NCI-H1048 (cell line): Measurements from ENCODE around the gene GSTK1.

Experiments
- DNase-seq: peaks from one replicate; lab custom pipeline; 2025; lab: John Stamatoyannopoulos, UW

GSTK1 gene

DNA sequence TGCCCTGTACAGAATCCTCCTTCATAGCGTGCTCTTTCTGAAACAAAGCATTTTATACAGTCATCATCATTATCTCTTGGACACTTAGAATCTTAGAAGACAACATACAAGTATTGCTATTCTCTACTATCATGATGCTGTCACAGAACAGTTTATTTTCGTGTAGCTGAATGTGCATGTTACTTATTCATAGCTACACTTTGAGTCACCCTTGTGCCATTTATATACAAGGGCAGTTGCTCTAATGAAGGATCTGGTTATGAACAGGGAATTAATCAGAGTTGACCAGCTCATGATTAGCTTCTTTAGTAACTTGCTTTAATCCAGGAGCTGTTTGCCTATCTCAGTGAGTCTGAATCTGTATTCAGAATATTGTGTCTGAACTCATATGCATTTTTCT, 36.1 kb downstream of the GSTK1 start:
- DNase-seq, result no peak

DNA sequence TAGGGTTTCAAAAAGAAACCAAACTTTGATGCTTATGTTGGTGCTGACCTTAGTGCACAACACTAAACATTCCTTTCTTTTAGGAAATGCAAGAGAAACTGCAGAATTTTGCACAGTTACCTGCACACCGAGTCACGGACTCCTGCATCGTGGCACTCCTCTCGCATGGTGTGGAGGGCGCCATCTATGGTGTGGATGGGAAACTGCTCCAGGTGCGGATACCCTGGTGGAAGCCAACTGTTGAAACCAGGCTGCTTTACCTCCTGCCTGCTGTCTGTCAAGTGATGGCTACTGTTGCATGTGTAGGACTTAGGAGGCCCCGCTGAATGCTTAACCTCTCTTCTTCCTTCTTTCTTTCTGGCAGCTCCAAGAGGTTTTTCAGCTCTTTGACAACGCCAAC, 36.6 kb downstream of the GSTK1 start:
- DNase-seq, result peak; percentile 6

DNA sequence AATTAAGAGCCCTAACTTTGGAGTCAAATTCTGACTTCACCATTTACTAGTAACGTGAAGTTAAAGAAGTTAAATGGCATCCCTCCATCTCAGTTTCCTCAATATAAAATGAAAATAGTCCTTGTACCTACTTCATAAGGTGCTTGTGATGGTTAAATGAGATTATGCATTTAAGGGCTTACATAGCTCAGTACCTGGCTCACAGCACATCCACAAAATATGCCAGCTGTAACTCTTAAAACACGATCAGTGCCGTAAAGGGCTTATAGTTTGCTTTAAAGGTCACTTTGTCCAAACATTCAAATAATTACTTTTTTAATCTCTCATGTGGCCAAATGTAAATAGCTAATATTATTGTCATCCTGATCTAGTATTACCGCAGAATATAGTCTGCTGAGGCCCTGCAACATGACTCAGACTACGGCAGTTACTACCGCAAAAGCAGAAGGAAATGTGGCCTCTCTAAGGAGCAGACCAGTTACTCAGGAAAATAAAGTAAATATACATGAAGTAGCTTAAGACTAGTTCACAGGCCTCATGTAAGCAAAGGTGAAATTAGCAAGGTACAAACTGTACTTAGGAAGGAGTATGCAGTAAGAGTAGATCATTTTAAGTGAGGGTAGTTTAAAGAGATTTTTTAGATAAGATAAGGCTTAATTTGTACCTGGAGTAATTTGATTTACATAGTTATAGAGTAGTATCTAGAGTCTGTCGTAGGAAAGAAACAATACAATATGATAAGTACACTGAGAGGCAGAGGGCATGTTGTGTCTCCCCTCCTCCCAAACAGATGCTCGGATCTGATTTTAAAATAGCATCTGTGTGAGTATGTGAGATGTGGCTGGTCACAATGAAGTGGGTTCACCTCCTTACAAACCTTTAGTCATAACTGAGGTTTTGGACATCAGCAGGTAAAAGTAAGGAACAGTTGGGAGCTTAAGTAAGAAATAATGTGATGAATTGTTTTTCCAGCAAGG, 38.0 kb downstream of the GSTK1 start:
- DNase-seq, result no peak

DNA sequence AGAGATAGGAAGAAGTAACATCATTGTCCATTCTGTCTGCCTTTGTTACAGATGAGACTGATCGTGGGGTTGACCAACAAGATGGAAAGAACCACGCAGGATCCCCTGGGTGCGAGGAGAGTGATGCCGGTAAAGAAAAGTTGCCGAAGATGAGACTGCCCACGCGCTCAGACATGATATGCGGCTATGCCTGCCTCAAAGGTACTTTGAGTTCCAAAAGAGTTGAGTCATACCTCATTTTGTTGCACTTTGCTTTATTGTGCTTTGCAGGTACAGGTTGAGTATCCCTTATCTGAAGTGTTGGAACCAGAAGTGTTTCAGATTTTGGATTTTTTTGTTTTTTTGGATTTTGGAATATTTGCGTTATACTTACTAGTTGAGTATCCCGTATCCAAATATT, 40.5 kb downstream of the GSTK1 start:
- DNase-seq, result no peak

DNA sequence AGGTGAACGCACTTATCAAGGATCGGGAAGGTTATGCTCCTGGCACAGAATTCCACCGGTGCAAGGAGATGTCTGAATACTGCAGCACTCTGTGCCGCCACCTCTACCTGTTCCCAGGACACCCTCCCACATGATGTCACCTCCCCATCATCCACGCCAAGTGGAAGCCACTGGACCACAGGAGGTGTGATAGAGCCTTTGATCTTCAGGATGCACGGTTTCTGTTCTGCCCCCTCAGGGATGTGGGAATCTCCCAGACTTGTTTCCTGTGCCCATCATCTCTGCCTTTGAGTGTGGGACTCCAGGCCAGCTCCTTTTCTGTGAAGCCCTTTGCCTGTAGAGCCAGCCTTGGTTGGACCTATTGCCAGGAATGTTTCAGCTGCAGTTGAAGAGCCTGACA, 41.7 kb downstream of the GSTK1 start:
- DNase-seq, result no peak

DNA sequence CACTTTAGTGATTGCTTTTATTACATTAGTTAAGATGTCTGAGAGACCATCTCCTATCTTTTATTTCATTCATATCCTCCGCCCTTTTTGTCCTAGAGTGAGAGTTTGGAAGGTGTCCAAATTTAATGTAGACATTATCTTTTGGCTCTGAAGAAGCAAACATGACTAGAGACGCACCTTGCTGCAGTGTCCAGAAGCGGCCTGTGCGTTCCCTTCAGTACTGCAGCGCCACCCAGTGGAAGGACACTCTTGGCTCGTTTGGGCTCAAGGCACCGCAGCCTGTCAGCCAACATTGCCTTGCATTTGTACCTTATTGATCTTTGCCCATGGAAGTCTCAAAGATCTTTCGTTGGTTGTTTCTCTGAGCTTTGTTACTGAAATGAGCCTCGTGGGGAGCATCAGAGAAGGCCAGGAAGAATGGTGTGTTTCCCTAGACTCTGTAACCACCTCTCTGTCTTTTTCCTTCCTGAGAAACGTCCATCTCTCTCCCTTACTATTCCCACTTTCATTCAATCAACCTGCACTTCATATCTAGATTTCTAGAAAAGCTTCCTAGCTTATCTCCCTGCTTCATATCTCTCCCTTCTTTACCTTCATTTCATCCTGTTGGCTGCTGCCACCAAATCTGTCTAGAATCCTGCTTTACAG, 42.3 kb downstream of the GSTK1 start:
- DNase-seq, result no peak

DNA sequence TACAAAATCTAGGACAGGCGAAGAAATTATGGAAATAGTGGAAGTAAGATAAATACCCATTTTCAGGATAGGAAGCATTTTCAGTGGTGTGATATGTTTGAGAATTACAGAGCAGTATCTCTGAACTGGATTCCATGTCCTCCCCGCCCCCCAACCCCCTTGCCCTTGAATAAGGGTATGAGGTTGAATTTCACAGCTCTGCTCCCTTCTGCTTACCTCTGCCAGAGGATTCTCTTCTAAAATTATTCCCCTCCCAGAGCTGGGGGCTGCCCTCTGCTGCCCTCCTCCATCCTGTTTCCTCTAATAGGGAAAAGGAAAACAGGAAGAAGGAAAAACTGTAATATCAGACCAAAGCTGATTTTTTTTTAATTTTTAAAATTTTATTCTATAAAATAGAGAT, 45.4 kb downstream of the GSTK1 start:
- no peak for DNase-seq

DNA sequence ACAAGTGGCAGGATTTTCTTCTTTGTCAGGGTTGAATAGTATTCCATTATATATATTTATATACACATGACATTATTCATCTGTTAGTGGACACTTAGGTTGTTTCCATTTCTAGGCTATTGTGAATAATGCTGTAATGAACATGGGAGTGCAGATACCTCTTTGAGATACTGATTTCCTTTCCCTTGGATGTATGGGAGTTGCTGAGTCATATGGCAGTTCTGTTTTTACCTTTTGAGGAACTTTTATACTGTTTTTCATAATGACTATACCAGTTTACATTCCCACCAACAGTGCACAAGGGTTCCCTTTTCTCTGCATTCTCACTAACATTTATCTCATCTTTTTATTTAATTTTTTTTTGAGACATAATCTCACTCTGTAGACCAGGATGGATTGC, 50.9 kb downstream of the GSTK1 start:
- no peak for DNase-seq

DNA sequence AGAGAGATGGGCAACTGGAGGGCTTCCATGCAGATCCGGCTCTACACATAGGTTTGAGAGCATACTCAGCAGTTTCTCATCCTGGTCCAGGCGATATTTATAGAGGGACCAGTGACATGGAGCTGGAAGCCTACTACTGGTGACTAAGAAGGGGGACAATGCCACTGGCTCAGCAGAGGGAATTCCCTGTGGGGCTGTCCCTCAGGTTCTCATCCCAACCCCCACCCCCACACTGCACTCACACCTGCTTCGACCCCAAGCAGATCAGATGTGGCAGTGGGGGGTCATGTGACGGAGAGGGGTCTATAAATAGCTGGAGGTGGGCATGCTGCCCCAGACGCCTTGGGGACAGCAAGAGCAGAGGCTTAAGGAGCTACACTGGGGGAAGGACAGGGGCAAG, 52.5 kb downstream of the GSTK1 start, which contains the start of gene CLCN1:
Gene CLCN1 (plus strand): TSS at position 336 of the 400 bp plus-strand sequence. CDS start 102 bp downstream, outside the sequence.
- DNase-seq, result no peak

DNA sequence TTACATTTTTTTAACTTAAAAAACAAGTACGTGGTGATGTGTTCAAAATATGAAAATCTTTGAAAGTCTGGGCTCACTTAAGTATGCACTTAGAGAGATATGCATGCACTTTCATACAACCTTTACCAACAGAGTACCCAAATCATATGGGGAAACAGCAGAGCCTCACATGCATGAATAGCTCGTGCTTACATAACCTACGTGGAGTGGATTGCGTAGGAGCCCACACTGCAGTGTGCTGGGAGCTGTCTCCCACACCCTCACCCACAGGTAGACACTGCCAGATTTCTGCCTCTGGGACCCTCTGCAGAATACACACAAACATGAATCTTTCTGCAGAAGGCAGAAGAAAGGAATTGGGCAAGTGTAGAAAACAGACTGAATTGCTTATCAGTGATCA, 53.3 kb downstream of the GSTK1 start:
- DNase-seq, result no peak

DNA sequence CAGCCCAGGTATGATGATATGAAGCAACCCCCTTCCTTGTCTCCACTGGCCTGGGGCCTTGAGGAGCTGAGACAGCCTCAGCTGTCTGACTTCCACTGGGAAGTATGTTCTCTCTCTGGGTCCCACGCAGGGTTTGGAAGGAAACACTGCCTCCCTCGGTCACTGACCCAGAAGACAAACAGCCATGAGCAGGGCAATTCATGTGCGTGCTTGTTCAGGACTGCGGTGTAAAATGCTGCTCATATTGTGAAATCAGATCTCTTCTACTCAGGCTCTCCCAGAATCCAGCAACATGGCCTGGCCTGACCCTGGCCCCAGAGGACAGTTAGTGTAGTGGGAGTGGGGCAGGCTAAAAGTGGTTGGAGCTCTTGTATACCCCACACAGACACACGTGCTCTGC, 55.4 kb downstream of the GSTK1 start:
- no peak for DNase-seq
